Hematopoietic multipotent progenitor cell (in vitro differentiated cells): ENCODE measurements around the gene PTP4A2. TPM values are rescaled to one million over a fixed set of nuclear protein-coding genes. Genes with fewer than 3 reads are reported as not detected.
"Not testable (repeated sequence)": the region's sequence is repeated elsewhere in the genome, so short reads cannot be mapped to it uniquely, and the experiment has no call there.

Source experiments
- DNase-seq, 3 donors: peaks; one replicate each; pipeline ENCODE4 v3.0.0-alpha.2; 2011 to 2015; ENCODE audit warnings: low read depth in 2 of 3, low spot score in 2 of 3
- total RNA-seq: library from RNA; depleted of rRNA; stranded (reverse); fragments of >200 nt; gene quantifications from one replicate; pipeline ENCODE4 v1.2.3, GENCODE V29; 2012

The PTP4A2 gene
- total RNA-seq, 1 donor = 62.5 TPM

GRCh38 chr1:31951276-31951675 lies 13.1 kb upstream of the PTP4A2 start:
- DNase-seq = no peak

DNA sequence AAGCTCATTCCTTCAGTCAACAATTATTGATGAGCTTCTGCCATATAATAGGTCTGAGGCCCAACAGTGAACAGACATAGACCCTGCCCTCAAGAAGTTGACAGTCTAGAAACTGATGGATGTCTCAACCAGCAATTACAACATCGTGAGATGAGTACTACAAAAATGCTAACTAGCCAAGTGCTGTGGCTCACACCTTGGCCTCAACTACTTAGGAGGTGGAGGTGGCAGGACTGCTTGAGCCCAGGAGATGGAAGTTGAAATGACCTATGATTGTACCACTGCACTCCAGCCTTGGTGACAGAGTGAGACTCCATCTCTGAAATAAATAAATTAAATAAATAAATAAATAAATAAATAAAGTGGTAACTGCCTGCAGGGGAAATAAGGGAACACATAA lies 11.7 kb upstream of the PTP4A2 start:
- DNase-seq = no peak

DNA sequence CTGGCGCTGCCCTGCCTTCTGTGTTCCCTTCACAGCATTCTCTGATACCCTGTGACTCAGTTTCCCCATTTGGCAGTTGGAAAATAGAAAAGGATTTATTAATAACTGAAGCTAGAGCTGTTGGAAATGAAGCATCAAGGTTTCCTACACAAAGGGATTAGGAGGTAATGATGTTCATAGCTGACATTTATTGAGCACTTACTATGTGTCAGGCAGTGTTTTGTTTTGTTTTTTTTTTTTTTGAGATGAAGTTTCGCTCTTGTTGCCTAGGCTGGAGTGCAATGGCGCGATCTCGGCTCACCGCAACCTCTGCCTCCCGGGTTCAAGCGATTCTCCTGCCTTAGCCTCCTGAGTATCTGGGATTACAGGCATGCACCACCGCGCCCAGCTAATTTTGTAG lies 7.5 kb upstream of the PTP4A2 start:
- not testable (repeated sequence) for DNase-seq

GRCh38 chr1:31944205-31945089 lies 6.3 kb upstream of the PTP4A2 start:
- peak in 2 of 3 donors; percentile 91 to 96 for DNase-seq

DNA sequence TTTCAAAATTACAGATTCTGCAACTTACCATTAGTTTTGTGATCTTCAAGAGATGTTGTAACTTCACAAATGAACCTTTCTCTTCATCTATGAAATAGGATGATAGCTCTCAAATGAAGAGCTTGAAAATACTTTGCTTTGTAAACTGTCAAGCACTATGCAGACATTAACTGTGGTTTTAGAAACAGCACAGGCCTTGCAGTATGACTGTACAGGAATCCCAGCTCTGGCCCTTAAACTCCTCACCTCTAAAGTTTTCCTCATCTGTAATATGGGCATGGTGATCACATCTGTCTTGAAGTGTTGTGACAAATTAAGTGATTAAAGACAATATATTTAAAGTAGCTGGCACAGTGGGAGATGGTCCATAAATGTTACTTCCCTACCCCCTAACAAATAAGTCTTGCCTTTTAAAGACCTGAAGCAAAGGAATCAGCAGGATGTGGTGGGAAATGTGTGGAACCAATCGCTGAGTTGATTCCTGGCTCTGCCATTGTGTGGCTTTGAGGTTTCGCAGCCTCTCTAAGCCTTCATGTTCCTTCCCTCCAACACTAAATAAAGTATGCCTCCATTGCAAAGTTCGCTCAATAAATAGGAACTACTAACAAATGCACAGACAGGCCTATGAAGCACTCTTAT lies 5.5 kb upstream of the PTP4A2 start:
- DNase-seq = peak in 1 of 3 donors; percentile 81

GRCh38 chr1:31942061-31942460 lies 3.9 kb upstream of the PTP4A2 start:
- DNase-seq = not testable (repeated sequence)

GRCh38 chr1:31939484-31940329 lies 1.5 kb upstream of the PTP4A2 start:
- peak; percentile 47 to 92 (median 89) for DNase-seq

GRCh38 chr1:31937300-31938183 lies 626 bp downstream of the PTP4A2 start:
- DNase-seq = peak; percentile 53 to 68 (median 62)

GRCh38 chr1:31936981-31937299 lies 1.2 kb downstream of the PTP4A2 start:
- DNase-seq = no peak

DNA sequence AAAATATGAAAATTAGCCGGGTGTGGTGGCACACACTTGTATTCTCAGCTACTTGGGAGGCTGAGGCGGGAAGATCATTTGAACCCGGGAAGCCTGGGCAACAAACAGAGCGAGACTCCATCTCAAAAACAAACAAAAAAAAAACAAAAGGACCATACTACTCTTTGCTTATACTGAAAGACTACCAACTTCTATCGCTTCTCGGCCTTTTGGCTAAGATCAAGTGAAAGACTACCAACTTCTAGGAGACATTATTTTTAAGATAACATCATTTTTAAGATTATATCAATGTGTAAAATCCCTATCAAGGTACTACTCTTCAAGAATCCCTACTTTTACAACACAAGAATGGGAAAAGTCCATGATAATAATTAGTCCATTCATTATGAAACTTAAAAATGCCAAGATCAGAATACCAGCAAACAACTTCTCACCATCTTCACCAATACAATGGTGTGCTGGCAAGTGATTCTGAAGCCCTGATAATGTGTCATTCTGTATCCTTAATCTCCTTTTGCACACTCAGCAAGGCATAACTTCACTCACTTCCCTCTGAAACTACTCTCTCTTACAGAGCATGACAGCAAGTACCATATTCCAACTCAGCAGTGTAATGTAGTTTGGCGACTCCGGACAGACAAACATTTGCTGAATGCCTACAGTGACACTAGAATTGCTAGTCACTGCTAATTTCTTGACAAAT lies 1.7 kb downstream of the PTP4A2 start:
- no peak for DNase-seq

- DNase-seq = no peak
Measured at GRCh38 chr1:31934706-31935629, 3.2 kb downstream of the PTP4A2 start.

DNA sequence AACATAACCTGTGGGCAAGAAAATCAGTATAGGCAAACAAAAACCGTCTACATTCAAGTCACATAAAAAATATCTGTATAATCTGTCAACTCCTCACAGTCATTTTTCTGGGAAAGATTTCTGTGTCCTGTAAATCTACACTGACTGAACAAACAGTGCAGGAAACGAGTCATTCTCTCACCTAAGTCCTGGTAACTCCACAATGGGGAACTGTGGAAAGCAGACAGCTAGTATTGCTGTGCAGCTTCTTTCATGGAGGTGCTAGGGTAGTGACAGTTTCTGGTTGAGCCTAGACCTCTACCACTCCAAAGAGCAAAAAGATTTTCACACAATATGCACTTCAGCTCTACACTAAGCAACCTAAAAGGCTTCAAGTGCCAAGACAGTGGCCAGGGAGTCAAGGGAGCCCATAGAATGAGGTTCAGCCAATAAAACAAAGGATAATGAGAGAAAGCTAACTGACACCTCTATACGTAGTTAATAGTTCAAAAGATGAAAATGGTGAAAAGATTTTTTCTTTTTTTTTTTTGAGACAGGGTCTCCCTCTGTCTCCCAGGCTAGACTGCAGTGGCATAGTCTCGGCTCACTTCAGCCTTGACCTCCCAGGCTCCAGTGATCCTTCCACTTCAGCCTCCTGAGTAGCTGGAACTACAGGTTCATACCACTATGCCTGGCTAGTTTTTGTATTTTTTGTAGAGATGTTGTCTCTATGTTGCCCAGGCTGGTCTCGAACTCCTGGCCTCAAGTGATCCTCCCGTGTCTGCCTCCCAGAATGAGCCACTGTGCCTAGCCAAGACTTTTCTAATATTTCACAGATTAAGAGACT lies 5.5 kb downstream of the PTP4A2 start:
- DNase-seq = no peak

- peak in 2 of 3 donors; percentile 39 to 63 for DNase-seq
Measured at GRCh38 chr1:31931593-31932225, 6.5 kb downstream of the PTP4A2 start.

DNA sequence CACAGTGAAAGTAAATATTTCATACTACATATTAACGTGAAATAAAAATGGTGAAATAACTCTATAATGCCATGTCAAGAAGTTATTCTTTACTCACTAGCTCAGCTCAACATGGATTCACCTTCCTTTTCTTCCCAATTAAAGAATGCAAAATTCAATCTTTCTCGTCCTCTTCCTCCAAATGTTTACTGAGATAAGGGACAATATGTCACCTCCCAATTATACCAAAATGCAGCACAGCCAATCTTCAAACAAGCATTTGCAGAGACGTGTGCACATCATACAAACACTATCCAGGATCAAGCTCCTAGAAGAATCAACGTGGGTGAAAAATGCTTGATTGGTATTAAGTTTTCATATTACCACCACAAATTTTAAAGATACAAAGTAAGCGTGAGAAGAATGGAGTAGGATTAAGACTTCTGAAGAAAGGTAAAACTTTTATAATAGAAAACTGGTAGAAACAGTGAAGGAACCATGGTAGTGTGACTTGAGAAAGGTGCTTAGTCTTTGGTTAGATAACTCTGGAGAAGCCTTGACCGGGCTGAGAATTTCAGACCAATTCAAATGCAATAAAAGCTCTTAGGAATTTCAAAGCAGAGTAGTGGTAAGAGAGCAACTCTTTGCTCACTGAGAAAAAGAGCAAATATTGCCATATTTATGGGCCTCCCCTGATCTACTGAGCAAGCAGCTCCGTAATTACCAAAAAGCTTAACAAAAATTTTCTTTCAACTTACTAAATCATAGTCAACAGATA lies 7.2 kb downstream of the PTP4A2 start:
- DNase-seq = no peak

- DNase-seq = no peak
Measured at GRCh38 chr1:31927661-31927980, 10.5 kb downstream of the PTP4A2 start.

- DNase-seq = no peak
Measured at GRCh38 chr1:31926853-31927660, 11.1 kb downstream of the PTP4A2 start.
